ENCODE results near the gene KDM2A. TPM values are rescaled to one million over a fixed set of nuclear protein-coding genes. Genes with fewer than 3 reads are reported as not detected.
A peak's percentile ranks its signal among the peaks of the same experiment; 100 is the strongest.

Gene KDM2A
- total RNA-seq, 1 donor, result 65.9 TPM

- no peaks in the 10 kb centered on the region for H3K9me3 ChIP-seq (ENCODE audit: low read depth, low read length)
- peak overlapping the region; percentile 86 for H3K4me3 ChIP-seq (ENCODE audit: insufficient read depth, low read length)
- DNase-seq (ENCODE audit: insufficient read length, low spot score, missing footprints), result peak; percentile 86
- peak overlapping the region; percentile 85 for H3K4me2 ChIP-seq (ENCODE audit: insufficient read depth, low read length)
- no peak for TF ChIP-seq CTCF (IDR thresholded peaks at IDR 0.05; ENCODE audit: extremely low read depth, low read depth, low read length)
- H3K79me2 ChIP-seq (ENCODE audit: insufficient read depth, low read length), result peaks cover 2% of the 10 kb centered on the region
- no peaks in the 10 kb centered on the region for H3K27me3 ChIP-seq (ENCODE audit: insufficient read depth, low read length)
- H3K27ac ChIP-seq (ENCODE audit: low read depth, low read length), result no peak overlapping the region
- peak overlapping the region; percentile 62 for H2AFZ ChIP-seq (ENCODE audit: low read length)
- H3K4me1 ChIP-seq (ENCODE audit: insufficient read depth, low read length), result peaks cover 16% of the 10 kb centered on the region
- peaks cover 25% of the 10 kb centered on the region for H3K36me3 ChIP-seq (ENCODE audit: insufficient read depth, low read length)
- H4K20me1 ChIP-seq (ENCODE audit: insufficient read depth, low read length), result peaks cover 16% of the 10 kb centered on the region
These were observed 184.9 kb downstream of the KDM2A start for GRCh38 chr11:67303835-67304411.

GRCh38 chr11:67304511-67305113 lies 185.5 kb downstream of the KDM2A start:
- no peak overlapping the region for H2AFZ ChIP-seq (ENCODE audit: low read length)
- H4K20me1 ChIP-seq (ENCODE audit: insufficient read depth, low read length), result peaks cover 9% of the 10 kb centered on the region
- H3K36me3 ChIP-seq (ENCODE audit: insufficient read depth, low read length), result peaks cover 23% of the 10 kb centered on the region
- peaks cover 16% of the 10 kb centered on the region for H3K4me1 ChIP-seq (ENCODE audit: insufficient read depth, low read length)
- TF ChIP-seq CTCF (IDR thresholded peaks at IDR 0.05; ENCODE audit: extremely low read depth, low read depth, low read length), result no peak
- no peaks in the 10 kb centered on the region for H3K27me3 ChIP-seq (ENCODE audit: insufficient read depth, low read length)
- H3K27ac ChIP-seq (ENCODE audit: low read depth, low read length), result no peak overlapping the region
- H3K4me3 ChIP-seq (ENCODE audit: insufficient read depth, low read length), result peak overlapping the region; percentile 86
- peak; percentile 37 for DNase-seq (ENCODE audit: insufficient read length, low spot score, missing footprints)
- no peaks in the 10 kb centered on the region for H3K9me3 ChIP-seq (ENCODE audit: low read depth, low read length)
- peak overlapping the region; percentile 85 for H3K4me2 ChIP-seq (ENCODE audit: insufficient read depth, low read length)
- H3K79me2 ChIP-seq (ENCODE audit: insufficient read depth, low read length), result no peaks in the 10 kb centered on the region

- Histone ChIP-seq H3K36me3 (ENCODE audit: insufficient read depth, low read length) (peaks cover 11% of the 10 kb centered on the region), H3K27ac (ENCODE audit: low read depth, low read length) (no peak overlapping the region), H3K4me3 (ENCODE audit: insufficient read depth, low read length) (no peak overlapping the region), H2AFZ (ENCODE audit: low read length) (no peak overlapping the region), H3K4me2 (ENCODE audit: insufficient read depth, low read length) (no peak overlapping the region), H3K27me3 (ENCODE audit: insufficient read depth, low read length) (no peaks in the 10 kb centered on the region), H4K20me1 (ENCODE audit: insufficient read depth, low read length) (peaks cover under 1% of the 10 kb centered on the region), H3K79me2 (ENCODE audit: insufficient read depth, low read length) (no peaks in the 10 kb centered on the region), H3K9me3 (ENCODE audit: low read depth, low read length) (no peaks in the 10 kb centered on the region), H3K4me1 (ENCODE audit: insufficient read depth, low read length) (peaks cover 16% of the 10 kb centered on the region)
- no peak for TF ChIP-seq CTCF (IDR thresholded peaks at IDR 0.05; ENCODE audit: extremely low read depth, low read depth, low read length)
- peak; percentile 36 for DNase-seq (ENCODE audit: insufficient read length, low spot score, missing footprints)
These were observed 187.9 kb downstream of the KDM2A start for GRCh38 chr11:67306769-67307544.

DNA sequence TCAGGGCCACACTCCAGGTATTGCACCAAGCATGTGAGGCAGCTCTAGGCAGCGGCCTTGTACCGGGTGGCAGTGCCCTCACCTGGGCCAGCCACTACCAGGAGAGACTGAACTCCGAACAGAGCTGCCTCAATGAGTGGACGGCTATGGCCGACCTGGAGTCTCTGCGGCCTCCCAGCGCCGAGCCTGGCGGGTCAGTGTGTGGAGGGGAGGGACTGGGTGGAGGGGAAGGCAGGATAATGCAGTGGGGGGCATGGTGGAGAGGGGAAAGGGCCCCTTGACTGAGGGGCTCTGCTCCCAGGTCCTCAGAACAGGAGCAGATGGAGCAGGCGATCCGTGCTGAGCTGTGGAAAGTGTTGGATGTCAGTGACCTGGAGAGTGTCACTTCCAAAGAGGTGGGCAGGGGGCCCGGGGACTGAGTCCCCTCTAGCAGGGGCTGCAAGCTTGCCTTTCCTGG lies 188.5 kb downstream of the KDM2A start:
- peaks cover 11% of the 10 kb centered on the region for H3K36me3 ChIP-seq (ENCODE audit: insufficient read depth, low read length)
- H3K79me2 ChIP-seq (ENCODE audit: insufficient read depth, low read length), result no peaks in the 10 kb centered on the region
- no peak for TF ChIP-seq CTCF (IDR thresholded peaks at IDR 0.05; ENCODE audit: extremely low read depth, low read depth, low read length)
- H2AFZ ChIP-seq (ENCODE audit: low read length), result no peak overlapping the region
- no peaks in the 10 kb centered on the region for H3K27me3 ChIP-seq (ENCODE audit: insufficient read depth, low read length)
- H3K4me2 ChIP-seq (ENCODE audit: insufficient read depth, low read length), result no peak overlapping the region
- DNase-seq (ENCODE audit: insufficient read length, low spot score, missing footprints), result peak; percentile 68
- H4K20me1 ChIP-seq (ENCODE audit: insufficient read depth, low read length), result no peaks in the 10 kb centered on the region
- H3K9me3 ChIP-seq (ENCODE audit: low read depth, low read length), result no peaks in the 10 kb centered on the region
- H3K27ac ChIP-seq (ENCODE audit: low read depth, low read length), result no peak overlapping the region
- no peak overlapping the region for H3K4me3 ChIP-seq (ENCODE audit: insufficient read depth, low read length)
- peaks cover 13% of the 10 kb centered on the region for H3K4me1 ChIP-seq (ENCODE audit: insufficient read depth, low read length)

All from osteoblast (primary cell).